Measurements from ENCODE around the gene PRDM7. TPM values are rescaled to one million over a fixed set of nuclear protein-coding genes. Genes with fewer than 3 reads are reported as not detected.
A peak's percentile ranks its signal among the peaks of the same experiment; 100 is the strongest.
"Not testable (repeated sequence)": the region's sequence is repeated elsewhere in the genome, so short reads cannot be mapped to it uniquely, and the experiment has no call there.

Gene PRDM7
- total RNA-seq, 1 donor from 2014 or later = not detected

DNA sequence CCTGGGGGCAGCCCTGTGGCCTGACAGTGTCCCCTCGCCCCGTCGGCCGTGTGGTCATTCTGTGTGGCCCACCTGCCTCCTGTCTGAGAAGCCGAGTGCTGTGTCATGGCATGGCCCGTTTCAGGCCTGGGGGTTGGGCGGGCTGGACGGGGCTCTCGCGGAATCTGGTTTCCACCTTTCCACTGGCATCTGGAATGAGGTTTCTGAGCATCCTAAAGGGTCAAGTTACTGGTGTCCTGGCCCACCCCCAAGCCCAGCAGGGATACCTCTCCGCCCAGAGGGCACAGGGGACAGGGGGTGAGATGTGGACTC, 65.7 kb downstream of the PRDM7 start:
- ChIA-PET CTCF (no interaction called here), POLR2A (interaction anchor here (0.5 kb wide), 1 partner anchor 146 kb away, joined by 3 read pairs; no protein-coding TSS in a partner anchor)
- H3K9me3 Mint-ChIP-seq = no peaks in the 10 kb centered on the region
- TF ChIP-seq, protein P1, sequence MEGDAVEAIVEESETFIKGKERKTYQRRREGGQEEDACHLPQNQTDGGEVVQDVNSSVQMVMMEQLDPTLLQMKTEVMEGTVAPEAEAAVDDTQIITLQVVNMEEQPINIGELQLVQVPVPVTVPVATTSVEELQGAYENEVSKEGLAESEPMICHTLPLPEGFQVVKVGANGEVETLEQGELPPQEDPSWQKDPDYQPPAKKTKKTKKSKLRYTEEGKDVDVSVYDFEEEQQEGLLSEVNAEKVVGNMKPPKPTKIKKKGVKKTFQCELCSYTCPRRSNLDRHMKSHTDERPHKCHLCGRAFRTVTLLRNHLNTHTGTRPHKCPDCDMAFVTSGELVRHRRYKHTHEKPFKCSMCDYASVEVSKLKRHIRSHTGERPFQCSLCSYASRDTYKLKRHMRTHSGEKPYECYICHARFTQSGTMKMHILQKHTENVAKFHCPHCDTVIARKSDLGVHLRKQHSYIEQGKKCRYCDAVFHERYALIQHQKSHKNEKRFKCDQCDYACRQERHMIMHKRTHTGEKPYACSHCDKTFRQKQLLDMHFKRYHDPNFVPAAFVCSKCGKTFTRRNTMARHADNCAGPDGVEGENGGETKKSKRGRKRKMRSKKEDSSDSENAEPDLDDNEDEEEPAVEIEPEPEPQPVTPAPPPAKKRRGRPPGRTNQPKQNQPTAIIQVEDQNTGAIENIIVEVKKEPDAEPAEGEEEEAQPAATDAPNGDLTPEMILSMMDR (IDR thresholded peaks at IDR 0.05) = no peak
- H3K4me1 Mint-ChIP-seq = peaks cover 74% of the 10 kb centered on the region
- H3K4me3 Mint-ChIP-seq = no peak overlapping the region
- peaks cover 5% of the 10 kb centered on the region for H3K36me3 Mint-ChIP-seq (ENCODE audit: low read depth)
- H3K27ac Mint-ChIP-seq = no peak overlapping the region
- intact Hi-C loops (cut with micrococcal nuclease) = no loop called here
- H3K27me3 Mint-ChIP-seq = peaks cover 6% of the 10 kb centered on the region
- ATAC-seq (ENCODE audit: low read depth) (no peak), DNase-seq (no peak)

DNA sequence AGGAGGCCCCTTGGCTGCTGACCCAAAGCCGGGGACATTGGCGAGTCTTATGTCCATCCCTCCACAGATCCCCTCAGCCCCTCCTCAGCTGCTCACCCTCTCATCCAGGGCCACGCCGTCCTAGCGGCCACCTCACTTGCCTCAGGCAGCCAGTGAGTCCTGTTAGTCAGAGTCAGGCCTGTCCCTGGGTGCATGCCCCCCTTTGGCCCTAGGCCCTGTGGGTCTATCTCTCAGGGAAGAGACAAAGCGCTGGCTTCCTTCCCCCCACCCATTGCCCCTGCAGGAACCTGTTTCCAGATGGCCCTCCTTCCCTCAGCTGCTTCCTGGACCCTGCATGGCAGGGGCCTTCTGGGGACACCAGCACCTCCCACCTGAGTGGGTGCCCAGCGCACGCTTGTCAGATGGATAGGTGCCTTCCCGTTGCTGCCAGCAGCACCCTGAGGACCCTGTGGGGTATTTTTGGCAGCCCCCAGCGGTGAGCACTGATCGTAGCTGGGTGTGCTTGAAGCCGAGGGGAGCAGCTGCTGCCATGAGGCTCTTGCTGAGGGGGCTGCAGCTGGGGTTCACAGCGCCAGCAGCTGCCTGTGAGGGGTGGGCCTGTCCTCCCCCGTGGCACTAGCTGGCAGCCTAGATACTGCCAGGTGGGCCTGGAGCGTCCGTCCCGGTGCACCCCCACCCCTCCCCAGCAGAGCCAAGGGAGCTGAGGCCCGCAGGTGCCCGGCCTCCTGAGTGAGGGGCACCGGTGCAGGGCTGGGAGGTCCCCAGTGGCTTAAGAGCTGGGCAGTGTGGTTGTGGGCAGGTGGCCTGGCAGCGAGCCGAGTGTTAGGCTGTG, 66.2 kb downstream of the PRDM7 start:
- H3K36me3 Mint-ChIP-seq (ENCODE audit: low read depth) = peaks cover 5% of the 10 kb centered on the region
- H3K9me3 Mint-ChIP-seq = no peaks in the 10 kb centered on the region
- intact Hi-C loops (cut with micrococcal nuclease) = no loop called here
- ChIA-PET CTCF (no interaction called here), POLR2A (interaction anchor here (0.5 to 1.5 kb wide), 2 partner anchors 63 to 146 kb away, joined by 3 to 4 read pairs; partner anchors contain the start of gene DEF8)
- DNase-seq (no peak), ATAC-seq (ENCODE audit: low read depth) (no peak)
- H3K27me3 Mint-ChIP-seq = peaks cover 6% of the 10 kb centered on the region
- TF ChIP-seq, protein P1 (IDR thresholded peaks at IDR 0.05) = no peak
- no peak overlapping the region for H3K27ac Mint-ChIP-seq
- H3K4me1 Mint-ChIP-seq = peaks cover 75% of the 10 kb centered on the region
- H3K4me3 Mint-ChIP-seq = no peak overlapping the region

DNA sequence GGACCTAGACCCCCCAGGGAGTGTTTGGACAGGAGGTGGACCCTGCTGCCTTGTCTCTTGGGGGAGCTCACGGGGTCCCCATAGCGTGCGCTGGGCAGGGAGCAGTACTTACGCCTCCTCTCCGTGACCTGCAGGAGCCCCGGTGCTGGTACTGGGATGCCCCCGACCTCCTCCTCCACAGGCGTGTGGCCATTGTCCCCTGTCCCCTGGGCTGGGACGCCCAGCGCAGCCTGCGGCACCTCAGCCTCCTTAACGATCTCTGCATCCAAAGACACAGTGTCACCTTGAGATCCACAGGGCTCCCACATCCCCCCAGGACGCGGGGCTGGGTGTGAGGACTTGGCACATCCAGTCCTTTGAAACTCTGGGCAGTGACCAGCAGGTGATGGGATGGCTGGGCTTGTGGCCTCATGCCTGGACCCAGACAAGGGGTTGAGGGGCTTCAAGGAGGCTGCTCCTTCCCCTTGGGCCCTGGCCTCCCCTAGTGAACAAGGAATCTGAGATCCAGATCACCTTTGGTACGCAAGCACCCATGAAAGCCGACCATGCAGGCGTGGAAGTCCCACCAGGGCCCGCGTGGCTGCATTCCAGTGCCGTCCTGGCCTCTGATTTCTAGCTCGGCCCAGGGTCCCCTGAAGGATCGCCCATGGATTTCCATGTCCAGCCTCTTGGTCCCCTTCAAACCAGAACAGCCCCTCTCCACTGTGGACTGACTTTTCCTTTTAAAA, 67.8 kb downstream of the PRDM7 start:
- ChIA-PET POLR2A (interaction anchor here (0.7 to 1.2 kb wide), 6 partner anchors 10 to 136 kb away, joined by 3 read pairs; partner anchors contain the start of genes DBNDD1 and TCF25), CTCF (no interaction called here)
- TF ChIP-seq, protein P1 (IDR thresholded peaks at IDR 0.05) = no peak
- intact Hi-C loops (cut with micrococcal nuclease) = loop anchor here (1.0 to 5.0 kb wide), 5 partner anchors 13 to 137 kb away; partner anchors contain the start of genes DEF8 and TCF25
- H3K27me3 Mint-ChIP-seq = no peaks in the 10 kb centered on the region
- peaks cover 2% of the 10 kb centered on the region for H3K36me3 Mint-ChIP-seq (ENCODE audit: low read depth)
- peak overlapping the region; percentile 61 for H3K27ac Mint-ChIP-seq
- H3K4me1 Mint-ChIP-seq = peaks cover 63% of the 10 kb centered on the region
- ATAC-seq (ENCODE audit: low read depth) = no peak
- H3K4me3 Mint-ChIP-seq = peak overlapping the region; percentile 60
- peak; percentile 39 for DNase-seq
- no peaks in the 10 kb centered on the region for H3K9me3 Mint-ChIP-seq

DNA sequence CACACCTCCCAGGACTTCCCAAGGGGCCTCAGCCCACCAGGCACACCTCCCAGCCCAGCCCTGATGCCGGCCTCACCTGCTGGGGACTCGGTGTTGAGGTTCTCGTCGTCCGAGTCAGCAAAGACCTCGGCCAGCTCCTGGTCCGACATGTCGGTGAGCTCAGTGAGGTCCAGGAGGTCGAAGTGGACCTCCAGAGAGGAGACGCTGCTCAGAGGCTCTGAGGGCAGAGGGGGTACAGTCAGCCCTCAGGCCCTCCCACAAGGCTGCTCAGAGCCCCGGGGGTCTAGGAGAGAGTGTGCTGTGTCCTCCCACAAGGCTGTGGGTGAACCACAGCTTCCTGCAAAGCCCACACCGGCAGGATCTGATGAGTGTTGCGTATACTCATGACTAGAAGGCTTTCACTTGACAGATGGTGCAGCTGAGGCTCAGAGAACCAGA, 68.4 kb downstream of the PRDM7 start:
- Mint-ChIP-seq H3K27ac (peak overlapping the region; percentile 76), H3K27me3 (no peaks in the 10 kb centered on the region), H3K36me3 (ENCODE audit: low read depth) (peaks cover 2% of the 10 kb centered on the region), H3K9me3 (no peaks in the 10 kb centered on the region), H3K4me1 (peaks cover 61% of the 10 kb centered on the region), H3K4me3 (peak overlapping the region; percentile 60)
- intact Hi-C loops (cut with micrococcal nuclease) = loop anchor here (1.0 to 5.0 kb wide), 5 partner anchors 14 to 136 kb away; partner anchors contain the start of genes DEF8 and TCF25
- TF ChIP-seq, protein P1 (IDR thresholded peaks at IDR 0.05) = no peak
- ChIA-PET CTCF (no interaction called here), POLR2A (interaction anchor here (0.6 to 1.2 kb wide), 7 partner anchors 11 to 135 kb away, joined by 3 read pairs; partner anchors contain the start of genes DBNDD1 and TCF25)
- ATAC-seq (ENCODE audit: low read depth) (peak; percentile 90), DNase-seq (peak; percentile 63)

DNA sequence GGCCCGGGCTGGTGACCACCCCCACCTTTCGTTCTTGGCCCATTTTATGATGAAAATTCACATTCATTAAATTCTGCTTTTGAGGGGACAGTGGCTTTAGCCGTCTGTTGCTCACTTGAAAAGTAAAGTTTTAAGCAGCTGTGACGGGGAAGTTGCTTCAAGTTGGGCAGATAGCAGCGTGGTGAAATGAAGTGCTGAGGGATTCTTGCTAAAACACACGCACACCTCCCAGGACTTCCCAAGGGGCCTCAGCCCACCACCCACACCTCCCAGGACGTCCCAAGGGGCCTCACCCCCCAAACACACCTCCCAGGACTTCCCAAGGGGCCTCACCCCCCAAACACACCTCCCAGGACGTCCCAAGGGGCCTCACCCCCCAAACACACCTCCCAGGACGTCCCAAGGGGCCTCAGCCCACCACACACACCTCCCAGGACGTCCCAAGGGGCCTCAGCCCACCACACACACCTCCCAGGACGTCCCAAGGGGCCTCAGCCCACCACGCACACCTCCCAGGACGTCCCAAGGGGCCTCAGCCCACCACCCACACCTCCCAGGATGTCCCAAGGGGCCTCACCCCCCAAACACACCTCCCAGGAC, 69.4 kb downstream of the PRDM7 start:
- H3K9me3 Mint-ChIP-seq; H3K27me3 Mint-ChIP-seq; H3K36me3 Mint-ChIP-seq (ENCODE audit: low read depth); CTCF ChIA-PET: not testable (repeated sequence)
- H3K4me3 Mint-ChIP-seq = peak overlapping the region; percentile 24
- peaks cover 51% of the 10 kb centered on the region for H3K4me1 Mint-ChIP-seq
- H3K27ac Mint-ChIP-seq = peak overlapping the region; percentile 32
- DNase-seq (peak; percentile 71), ATAC-seq (ENCODE audit: low read depth) (peak; percentile 35)
- intact Hi-C loops (cut with micrococcal nuclease) = loop anchor here (2.0 to 5.0 kb wide), 4 partner anchors 35 to 135 kb away; partner anchors contain the start of genes DEF8 and TCF25
- POLR2A ChIA-PET = interaction anchor here (1.0 to 1.6 kb wide), 2 partner anchors 9 to 134 kb away, joined by 4 to 7 read pairs; partner anchors contain the start of gene TCF25

Data from activated B cell treated with CpG ODN at 0.5 μM for 24 hours (primary cell).